ENCODE results near the gene LITAFD.

- TF ChIP-seq ZKSCAN3 (CRISPR knock-in tag; IDR thresholded peaks at IDR 0.05) = no peak
- TF ChIP-seq POLR2AphosphoS5 (IDR thresholded peaks at IDR 0.05; ENCODE audit: control insufficient read depth, insufficient read depth, low read depth, low read length) = no peak
- no peak for TF ChIP-seq ZNF274 (IDR thresholded peaks at IDR 0.05; ENCODE audit: borderline replicate concordance, low read depth, low read length)
- no peak for TF ChIP-seq CTCF (IDR thresholded peaks at IDR 0.05 in 2 of 3, conservative IDR thresholded peaks at IDR 0.05 in 1 of 3; ENCODE audit: insufficient read depth in 2 of 3, low read depth in 1 of 3, low read length in 3 of 3)
Measured at GRCh38 chr16:8919934-8920462, 37.8 kb downstream of the LITAFD start.
